Hepatic stellate cell (primary cell): ENCODE data around the gene SLC38A1.
"Not testable (repeated sequence)": the region's sequence is repeated elsewhere in the genome, so short reads cannot be mapped to it uniquely, and the experiment has no call there.

Experiments used
- DNase-seq: peaks from one replicate; pipeline ENCODE4 v3.0.0; 2011; ENCODE audit warnings: low spot score

SLC38A1 gene

DNA sequence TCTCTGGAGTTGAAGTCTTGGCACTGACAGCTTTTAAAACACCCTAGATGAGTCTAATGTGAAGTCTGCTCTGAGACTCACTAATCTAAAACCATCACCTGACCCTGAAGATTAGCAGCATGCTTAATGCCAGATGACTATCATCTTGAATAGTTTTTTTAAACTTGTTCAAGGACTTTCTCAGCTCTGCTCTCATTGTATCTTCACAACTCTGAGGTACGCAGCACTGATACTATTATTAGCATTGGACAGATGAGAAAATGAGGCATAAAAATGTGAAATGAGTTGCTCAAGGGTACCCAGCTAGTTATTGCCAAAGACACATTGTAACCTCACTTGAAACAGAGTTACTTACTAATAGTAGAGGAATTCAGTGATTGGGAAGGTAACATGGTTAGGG lies 4.8 kb downstream of the SLC38A1 start:
- DNase-seq, result peak; percentile 41

DNA sequence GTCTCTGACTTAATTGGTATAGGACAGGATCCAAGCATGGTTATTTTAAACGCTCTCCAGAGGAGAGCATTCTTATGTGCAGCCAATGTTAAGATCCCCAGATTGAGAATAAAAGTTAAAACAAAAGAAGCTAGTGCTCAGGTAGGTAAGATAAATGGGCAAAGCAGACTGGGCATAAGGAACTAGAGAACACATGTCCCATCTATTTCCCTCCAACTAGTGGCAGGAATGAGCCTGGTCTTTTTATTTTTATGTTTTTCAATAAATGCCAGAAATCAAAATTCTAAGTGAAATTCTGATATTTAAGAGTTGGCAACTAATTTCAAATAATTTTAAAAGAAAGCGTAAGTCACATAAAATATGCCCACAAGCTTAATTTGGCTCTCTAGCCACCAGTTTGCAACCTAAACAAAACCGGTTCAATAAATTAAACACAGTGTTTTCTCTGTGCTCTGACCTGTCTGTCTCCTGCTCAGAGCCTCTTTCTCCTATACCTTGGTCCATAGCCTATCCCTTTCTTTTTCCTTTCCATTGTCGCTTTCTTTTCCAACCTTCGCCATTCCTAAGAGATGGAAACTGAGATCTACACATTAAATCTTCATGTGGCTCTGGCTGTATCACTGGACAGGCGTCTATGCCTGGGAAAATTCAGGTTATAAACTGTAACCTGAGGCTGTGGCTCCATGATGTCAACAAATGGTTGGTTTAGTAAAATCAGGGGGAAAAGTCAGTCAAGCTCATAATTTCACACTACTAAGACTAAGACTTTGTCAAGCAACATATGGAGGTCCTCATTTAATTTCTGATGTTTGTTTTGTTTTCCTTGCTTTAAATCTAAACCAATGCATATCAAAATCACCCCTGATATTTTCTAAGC lies 5.5 kb downstream of the SLC38A1 start:
- DNase-seq, result no peak

DNA sequence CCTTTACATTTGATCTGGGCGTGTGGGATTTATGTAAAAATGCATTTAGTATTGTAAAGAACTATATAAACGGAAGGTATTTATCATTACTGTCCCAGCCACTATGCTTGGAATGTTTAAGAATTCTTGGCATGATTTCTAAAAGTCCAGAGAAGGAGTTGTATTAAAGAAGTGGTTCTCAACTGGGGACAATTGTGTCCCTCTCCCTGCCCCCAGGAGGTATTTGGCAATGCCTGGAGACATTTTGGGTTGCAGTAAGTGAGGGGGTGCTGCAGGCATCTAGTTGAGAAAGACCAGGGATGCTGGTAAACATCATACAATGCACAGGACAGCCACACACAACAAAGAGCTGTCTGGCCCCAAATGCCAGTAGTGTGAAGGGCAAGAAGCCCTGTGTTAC lies 7.2 kb downstream of the SLC38A1 start:
- no peak for DNase-seq

DNA sequence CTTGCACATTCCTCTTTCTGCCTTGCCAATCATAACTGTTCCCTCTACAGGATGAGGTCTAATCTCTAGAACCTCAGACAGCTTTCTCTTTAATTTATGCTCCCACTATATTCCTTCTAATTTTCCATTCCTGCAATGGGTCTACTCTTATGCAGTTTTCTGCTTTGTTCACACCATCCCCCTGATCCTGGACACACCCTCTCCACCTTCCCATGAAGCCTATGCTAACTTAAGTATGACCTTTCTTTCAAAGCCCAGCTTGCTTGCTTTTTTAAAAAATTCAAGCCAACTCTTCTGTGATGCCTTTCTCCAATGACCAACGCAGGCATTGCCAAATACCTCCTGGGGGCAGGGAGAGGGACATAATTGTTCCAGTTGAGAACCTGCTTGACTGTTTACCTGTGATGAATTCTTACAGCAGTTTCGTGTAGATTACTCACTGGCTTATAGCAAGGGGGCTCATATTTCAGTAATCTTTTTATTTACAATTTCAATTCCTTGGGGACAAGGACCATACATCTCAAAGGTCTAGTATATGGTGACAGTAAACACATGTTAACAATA lies 7.8 kb downstream of the SLC38A1 start:
- no peak for DNase-seq

DNA sequence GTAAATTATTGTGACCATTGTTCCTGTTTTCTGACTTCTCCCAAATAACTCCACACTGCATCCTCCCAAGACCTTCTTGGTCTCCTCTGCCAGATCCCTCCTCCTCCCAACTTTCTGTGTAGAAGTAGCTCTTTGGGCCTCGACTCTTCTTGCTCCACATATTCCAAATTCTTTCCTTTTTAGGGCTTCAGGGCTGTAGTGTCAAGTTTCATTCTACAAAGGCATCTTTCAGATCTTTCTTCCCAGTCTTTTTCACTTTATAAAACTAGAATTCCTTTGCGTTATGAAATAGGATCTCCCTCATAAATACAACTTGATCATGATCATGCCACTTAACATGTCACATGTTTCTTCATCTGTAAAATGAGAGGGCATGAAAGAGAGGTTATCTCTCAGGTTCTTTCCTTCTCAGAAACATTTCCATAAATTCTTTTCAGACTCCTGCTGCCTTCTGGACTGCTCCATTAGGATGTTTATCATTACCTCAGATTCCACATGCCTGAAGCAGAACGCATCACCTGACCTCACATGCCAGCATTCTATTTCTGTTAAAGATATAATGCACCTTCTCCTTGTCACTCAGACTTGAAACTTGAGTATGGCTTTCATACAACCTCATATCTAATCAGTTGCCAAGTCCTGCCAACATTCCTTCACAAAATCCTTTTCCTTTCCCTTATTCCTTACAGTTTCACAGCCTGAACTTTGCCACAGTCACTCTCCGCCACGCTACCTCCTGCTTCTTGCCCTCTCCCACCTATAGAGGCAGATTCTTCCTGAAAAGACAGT lies 8.5 kb downstream of the SLC38A1 start:
- DNase-seq, result no peak

DNA sequence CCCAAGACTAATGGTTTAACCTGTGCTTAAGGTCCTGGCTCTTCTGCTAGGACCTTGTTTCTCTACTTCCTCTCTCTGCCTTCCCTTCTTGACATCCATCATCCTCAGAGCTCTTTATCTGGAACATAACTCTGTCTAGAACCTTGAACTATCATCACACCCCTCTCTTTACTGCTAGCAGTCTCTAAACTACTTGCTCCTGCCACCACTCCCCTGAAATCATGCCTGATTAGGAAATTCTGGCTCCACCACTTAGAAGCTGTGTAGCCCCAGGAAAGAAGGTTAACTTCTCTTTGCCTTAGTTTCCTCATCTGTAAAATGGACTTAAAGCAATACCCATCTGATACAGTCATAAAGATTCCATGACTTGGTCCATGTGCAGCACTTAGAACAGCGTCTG lies 9.1 kb downstream of the SLC38A1 start:
- no peak for DNase-seq

DNA sequence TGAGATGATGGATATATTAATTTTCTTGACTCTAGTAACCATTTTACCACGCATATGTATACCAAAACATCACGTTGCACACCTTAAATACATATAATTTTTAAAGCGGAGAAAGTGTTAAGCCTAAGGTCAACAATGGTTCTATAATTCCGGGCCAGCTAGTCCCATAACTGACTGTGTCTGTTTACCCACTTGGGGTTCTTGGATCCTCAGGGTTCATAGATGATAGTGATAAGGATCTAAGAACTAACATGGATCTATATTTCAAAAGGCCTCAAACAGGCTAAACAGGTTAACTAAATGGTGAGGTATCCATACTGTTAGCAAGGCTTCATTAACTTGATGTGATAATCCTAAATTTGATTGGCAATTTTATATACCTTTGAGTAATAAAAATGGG lies 9.8 kb downstream of the SLC38A1 start:
- DNase-seq, result no peak

DNA sequence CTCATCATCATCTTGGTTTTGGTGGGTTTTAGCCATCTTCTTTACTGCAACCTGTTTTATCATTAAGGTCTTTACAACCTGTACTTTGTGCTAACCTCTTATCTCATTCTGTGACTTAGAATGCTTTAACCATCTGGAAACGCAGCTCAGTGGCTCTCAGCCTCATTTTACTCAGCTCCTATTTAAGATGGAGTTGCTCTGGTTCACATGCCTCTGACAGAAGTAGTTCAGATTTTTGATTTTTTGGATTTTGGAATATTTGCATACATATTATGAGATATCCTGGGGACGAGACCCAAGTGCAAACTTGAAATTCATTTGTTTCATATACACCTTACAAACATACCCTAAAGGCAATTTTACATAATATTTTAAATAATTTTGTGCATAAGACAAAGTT lies 10.7 kb downstream of the SLC38A1 start:
- DNase-seq, result no peak

DNA sequence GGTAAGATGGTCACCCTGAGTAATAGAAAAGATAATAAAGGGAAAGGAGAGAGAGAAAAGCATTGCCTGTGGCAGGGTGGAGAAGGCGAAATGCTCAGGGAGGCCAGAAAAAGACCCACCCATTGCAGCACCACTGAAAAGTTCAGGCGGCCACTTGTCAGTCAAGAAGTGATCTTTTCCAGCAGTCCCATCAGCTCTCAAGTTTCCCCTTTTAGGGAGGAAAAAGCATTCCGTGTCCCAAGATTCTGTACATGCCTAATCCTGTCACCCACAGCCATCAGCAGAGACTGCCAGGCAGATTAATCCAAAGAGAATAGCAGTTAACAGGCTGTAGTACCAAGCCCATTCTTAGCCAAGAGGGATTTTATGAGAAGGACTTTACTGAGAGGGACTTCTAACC lies 11.9 kb downstream of the SLC38A1 start:
- DNase-seq, result no peak

DNA sequence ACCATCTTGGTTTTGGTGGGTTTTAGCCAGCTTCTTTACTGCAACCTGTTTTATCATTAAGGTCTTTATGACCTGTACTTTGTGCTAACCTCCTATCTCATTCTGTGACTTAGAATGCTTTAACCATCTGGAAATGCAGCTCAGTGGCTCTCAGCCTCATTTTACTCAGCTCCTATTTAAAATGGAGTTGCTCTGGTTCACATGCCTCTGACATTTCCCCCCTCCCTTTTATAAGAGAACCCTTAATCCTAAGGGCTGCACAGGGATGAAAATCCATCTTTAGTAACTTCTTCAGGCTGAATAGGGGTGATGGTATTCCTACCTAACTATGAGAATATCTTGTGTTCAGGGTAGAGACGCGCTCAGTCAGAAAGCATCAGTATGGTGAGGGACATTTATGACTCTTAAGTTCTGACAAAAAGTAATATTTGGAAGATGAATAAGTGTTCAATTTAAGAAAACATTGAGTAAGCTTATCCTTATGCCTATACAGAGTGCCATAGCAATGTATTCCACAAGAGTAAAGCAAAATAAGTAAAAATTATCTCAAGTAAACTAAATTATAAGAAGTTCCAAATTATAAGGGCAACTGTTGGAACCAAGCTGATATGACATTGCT lies 15.2 kb downstream of the SLC38A1 start:
- no peak for DNase-seq

DNA sequence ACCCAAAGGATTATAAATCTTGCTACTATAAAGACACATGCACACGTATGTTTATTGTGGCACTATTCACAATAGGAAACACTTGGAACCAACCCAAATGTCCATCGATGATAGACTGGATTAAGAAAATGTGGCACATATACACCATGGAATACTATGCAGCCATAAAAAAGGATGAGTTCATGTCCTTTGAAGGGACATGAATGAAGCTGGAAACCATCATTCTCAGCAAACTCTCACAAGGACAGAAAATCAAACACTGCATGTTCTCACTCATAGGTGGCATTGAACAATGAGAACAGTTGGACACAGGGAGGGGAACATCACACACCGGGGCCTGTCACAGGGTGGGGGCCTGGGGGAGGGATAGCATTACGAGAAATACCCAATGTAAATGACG lies 16.8 kb downstream of the SLC38A1 start:
- not testable (repeated sequence) for DNase-seq

DNA sequence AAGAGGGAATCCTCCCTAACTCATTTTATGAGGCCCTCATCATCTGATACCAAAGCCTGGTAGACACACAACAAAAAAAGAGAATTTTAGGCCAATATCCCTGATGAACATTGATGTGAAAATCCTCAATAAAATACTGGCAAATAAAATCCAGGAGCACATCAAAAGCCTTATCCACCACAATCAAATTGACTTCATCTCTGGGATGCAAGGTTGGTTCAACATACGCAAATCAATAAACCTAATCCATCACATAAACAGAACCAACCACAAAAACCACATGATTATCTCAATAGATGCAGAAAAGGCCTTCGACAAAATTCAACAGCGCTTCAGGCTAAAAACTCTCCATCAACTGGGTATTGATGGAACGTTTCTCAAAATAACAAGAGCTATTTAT lies 18.9 kb downstream of the SLC38A1 start:
- not testable (repeated sequence) for DNase-seq

DNA sequence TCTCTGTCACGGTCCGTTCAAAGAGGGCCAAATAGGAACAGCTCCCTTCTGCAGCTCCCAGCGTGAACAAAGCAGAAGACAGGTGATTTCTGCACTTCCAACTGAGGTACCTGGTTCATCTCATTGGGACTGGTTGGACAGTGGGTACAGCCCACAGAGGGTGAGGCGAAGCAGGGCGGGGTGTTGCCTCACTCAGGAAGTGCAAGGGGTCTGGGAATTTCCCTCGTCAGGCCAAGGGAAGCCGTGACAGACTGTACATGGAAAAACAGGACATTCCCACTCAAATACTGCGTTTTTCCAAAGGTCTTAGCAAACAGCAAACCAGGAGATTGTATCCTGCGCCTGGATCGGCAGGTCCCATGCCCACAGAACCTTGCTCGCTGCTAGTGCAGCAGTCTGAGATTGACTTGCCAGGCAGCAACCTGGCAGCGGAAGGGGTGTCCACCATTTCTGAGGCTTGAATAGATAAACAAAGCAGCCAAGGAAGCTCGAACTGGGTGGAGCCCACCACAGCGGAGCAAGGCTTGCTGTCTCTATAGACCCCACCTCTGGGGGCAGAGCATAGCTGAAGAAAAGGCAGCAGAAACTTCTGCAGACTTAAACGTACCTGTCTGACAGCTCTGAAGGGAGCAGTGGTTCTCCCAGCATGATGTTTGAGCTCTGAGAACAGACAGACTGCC lies 22.7 kb downstream of the SLC38A1 start:
- no peak for DNase-seq

DNA sequence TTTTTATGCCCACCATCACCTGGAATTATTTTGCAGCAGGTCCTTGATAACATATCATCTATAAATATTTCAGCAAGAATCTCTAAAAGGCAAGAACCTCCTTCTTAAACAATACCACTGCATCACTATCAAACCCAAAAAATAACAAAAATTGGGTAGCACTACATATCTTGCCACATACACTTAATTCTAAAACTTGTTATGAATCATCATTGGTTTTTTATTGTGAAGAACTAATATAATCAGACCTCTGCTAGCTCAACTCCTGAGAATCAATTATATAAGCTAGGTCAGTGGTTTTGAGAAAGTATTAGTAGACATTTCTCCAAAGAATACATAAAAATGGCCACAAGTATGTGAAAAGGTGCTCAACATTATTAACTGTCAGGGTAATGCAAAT lies 23.8 kb downstream of the SLC38A1 start:
- DNase-seq, result no peak

DNA sequence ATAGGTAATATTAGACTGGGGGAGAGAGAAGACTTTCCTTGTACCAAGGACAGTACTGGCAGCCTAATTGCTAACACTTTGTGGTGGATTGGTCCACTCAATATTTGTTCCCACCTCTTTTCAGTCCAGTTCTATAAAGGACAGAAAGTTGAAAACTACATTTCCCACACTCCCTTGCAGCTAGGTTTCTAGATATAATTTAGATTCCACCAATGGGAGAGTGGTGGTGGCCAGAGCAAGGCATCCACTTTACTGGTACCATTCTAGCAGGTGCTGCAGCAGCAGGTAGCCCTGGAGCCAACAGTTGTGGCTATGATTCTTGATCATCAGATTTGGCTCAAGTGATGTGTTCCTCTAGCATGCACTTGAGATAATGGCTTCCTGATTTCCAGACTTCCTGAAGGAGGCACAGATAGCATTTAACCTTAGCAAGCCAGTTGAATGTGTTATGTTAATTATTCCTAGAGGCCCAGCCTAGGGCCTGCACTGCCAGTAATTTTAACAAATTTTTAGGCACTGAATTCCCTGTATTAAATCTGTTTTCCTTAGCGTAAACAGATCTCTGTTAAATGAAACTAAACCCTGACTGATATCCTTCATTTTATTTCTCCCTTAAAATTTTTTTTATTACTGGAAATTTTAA lies 24.4 kb downstream of the SLC38A1 start:
- no peak for DNase-seq

DNA sequence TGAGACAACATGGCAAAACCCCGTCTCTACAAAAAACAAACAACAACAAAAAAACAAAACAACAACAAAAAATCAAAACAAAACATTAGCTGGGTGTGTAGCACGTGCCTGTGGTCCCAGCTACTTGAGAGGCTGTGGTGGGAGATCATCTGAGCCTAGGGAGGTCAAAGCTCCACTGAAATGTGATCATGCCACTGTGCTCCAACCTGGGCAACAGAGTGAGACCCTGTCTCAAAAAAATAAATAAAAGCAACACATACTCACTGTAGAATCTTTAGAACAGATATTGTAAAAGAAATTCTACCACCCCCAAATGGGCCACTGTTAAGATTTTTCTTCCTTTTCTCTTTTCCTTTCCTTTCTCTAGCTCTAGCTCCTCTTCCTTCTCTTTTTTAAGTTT lies 26.3 kb downstream of the SLC38A1 start:
- no peak for DNase-seq

DNA sequence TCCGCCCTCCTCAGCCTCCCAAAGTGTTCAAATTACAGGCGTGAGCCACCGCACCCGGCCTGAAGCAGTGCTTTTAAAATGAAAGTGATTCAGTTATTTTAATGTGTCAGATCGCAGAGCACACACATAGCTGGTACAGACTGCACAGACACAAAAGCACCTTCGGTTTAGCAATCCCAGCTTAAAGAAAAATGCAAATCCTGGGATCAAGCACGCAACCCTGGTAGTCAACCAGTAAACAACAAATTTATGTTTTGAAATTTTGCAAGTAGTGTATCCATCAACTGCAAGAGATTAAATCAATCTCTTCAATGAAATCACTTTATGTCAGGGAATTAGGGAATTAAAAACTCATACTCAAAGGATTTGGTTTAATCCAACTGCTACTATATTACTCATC lies 28.4 kb downstream of the SLC38A1 start:
- DNase-seq, result no peak

DNA sequence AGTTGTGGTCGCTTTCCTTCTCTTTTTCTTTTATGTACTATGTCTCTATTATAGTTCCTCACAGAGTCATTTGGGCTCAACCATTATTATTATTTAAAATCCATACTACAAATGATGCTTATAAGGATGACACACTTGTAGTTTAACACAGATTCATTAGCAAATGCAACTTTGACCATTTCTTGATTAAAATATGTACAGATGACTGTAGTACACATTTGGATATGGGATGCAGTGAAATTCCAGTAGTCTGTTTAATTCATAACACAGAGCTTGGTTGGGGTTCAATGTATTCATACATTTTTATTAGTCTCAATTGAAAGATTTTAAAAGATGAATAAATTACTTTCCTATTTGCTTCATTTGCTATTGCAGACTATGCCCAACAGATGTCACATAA lies 30.0 kb downstream of the SLC38A1 start:
- no peak for DNase-seq

DNA sequence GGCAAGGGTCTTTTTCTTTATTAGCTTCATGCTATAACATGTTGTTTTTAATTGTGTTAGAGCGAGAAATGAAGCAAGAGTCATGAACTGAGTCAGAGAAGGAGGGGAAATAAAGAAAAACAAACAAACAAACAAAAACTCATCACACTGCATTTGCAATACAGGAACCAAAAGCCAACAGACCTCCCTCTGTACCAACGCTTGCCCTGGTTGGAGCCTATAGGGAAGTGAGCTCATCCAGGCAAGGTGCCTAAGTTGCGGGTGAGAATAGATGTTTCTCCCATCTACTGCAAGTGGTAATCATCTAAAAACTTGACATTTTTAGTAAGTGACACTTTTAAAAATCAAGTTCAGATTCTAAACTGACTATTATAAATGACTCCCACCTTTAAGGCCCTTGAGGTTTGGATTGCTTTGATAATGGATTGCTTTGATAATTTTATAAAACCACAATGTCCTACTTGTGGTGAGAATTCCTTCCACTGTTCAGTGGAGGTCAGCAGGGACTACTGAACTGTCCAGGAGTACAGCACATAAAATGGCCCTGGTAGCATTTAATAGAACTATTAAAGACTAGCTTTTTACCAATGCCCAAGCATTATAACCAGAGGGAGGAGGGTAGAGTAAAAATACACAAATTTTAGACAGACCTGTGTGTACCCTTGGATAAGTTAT lies 31.3 kb downstream of the SLC38A1 start:
- no peak for DNase-seq

DNA sequence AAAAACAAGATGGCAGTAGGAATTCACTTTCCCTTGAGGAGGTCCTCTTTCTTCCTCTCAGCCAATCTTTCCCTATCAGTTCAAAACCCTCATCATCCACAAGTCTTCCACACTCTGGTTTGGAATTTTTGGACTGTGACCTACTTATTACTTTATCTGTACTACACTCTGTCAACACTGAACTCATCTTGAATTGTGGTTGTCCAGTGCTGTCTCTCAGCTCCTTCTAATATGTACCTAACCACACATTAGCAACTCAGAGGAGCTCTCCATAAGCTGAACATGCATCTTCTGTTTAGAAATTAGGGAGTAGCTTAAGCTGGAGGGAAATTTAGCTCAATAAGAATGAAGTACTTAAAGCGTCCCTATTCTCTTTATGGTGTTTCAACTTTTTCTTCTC lies 34.8 kb downstream of the SLC38A1 start:
- DNase-seq, result no peak

DNA sequence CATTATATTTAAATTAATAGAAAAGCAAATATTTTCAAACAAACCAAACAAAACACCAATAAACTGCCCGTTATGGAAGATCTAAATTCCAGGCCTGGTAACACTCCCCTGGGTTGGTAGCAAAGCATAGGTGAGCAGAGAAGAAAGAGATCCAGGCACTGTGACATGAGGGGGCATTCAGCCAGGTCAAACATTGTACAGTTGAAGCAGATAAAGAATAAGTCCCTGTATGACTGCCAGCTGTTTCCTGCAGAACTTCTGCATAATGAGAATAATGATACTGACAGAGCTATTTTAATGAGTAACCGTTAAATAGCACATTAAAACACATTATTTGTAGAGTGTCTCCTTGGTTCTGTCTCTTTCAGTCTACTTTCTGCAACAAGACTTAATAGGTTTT lies 35.4 kb downstream of the SLC38A1 start:
- no peak for DNase-seq
